Neural crest cell (in vitro differentiated cells): ENCODE measurements around the gene SLMAP. TPM values are rescaled to one million over a fixed set of nuclear protein-coding genes. Genes with fewer than 3 reads are reported as not detected.

Experiments
- DNase-seq: peaks from one replicate; pipeline ENCODE4 v3.0.0; 2021; ENCODE audit warnings: low read depth, mixed read lengths, low spot score
- H3K27ac Mint-ChIP-seq: one replicate; pipeline ENCODE4 v1.8.0; 2021; ENCODE audit warnings: mild to moderate bottlenecking, mixed read lengths; ENCODE audit not compliant: unreplicated experiment
- H3K27me3 Mint-ChIP-seq: 2 replicates; pipeline ENCODE4 v1.8.0; 2021; ENCODE audit warnings: low read depth, mild to moderate bottlenecking, mixed read lengths
- H3K36me3 Mint-ChIP-seq: 2 replicates; pipeline ENCODE4 v1.8.0; 2021; ENCODE audit warnings: low read depth, mild to moderate bottlenecking, mixed read lengths
- H3K4me1 Mint-ChIP-seq: 2 replicates; pipeline ENCODE4 v1.8.0; 2021; ENCODE audit warnings: mixed read lengths
- H3K4me3 Mint-ChIP-seq: one replicate; pipeline ENCODE4 v1.8.0; 2021; ENCODE audit warnings: mild to moderate bottlenecking, mixed read lengths
- H3K9me3 Mint-ChIP-seq: 2 replicates; pipeline ENCODE4 v1.8.0; 2021; ENCODE audit warnings: mixed read lengths
- CTCF ChIP-seq: fragments of 200-600 bp; sonication (generic); conservative IDR thresholded peaks from 2 replicates; pipeline ENCODE4 v1.5.0; 2021; ENCODE audit warnings: antibody characterized with exemption, mild to moderate bottlenecking
- total RNA-seq: library from RNA; stranded (reverse); gene quantifications from 2 replicates; pipeline ENCODE4 v1.2.1, GENCODE V29; 2021

The SLMAP gene
- total RNA-seq, 1 donor from 2014 or later = 45.7 TPM

- Mint-ChIP-seq H3K27ac (no peak overlapping the region), H3K27me3 (no peaks in the 10 kb centered on the region), H3K4me1 (no peaks in the 10 kb centered on the region), H3K9me3 (no peaks in the 10 kb centered on the region), H3K36me3 (no peaks in the 10 kb centered on the region), H3K4me3 (no peak overlapping the region)
- DNase-seq = no peak
- no peak for TF ChIP-seq CTCF
Observed at GRCh38 chr3:57793737-57794187, 37.7 kb downstream of the SLMAP start.

- H3K27me3 Mint-ChIP-seq = no peaks in the 10 kb centered on the region
- H3K36me3 Mint-ChIP-seq = no peaks in the 10 kb centered on the region
- H3K4me3 Mint-ChIP-seq = no peak overlapping the region
- H3K27ac Mint-ChIP-seq = no peak overlapping the region
- no peak for TF ChIP-seq CTCF
- DNase-seq = no peak
- H3K4me1 Mint-ChIP-seq = no peaks in the 10 kb centered on the region
- no peaks in the 10 kb centered on the region for H3K9me3 Mint-ChIP-seq
Observed at GRCh38 chr3:57794501-57794900, 38.4 kb downstream of the SLMAP start.

- no peaks in the 10 kb centered on the region for H3K9me3 Mint-ChIP-seq
- no peak for TF ChIP-seq CTCF
- no peak for DNase-seq
- H3K36me3 Mint-ChIP-seq = no peaks in the 10 kb centered on the region
- H3K4me1 Mint-ChIP-seq = no peaks in the 10 kb centered on the region
- no peak overlapping the region for H3K4me3 Mint-ChIP-seq
- no peak overlapping the region for H3K27ac Mint-ChIP-seq
- H3K27me3 Mint-ChIP-seq = no peaks in the 10 kb centered on the region
Observed at GRCh38 chr3:57794951-57795350, 38.8 kb downstream of the SLMAP start.

- H3K27ac Mint-ChIP-seq = no peak overlapping the region
- no peaks in the 10 kb centered on the region for H3K9me3 Mint-ChIP-seq
- H3K4me3 Mint-ChIP-seq = no peak overlapping the region
- H3K36me3 Mint-ChIP-seq = no peaks in the 10 kb centered on the region
- H3K4me1 Mint-ChIP-seq = no peaks in the 10 kb centered on the region
- no peak for DNase-seq
- no peak for TF ChIP-seq CTCF
- H3K27me3 Mint-ChIP-seq = no peaks in the 10 kb centered on the region
Observed at GRCh38 chr3:57796261-57796660, 40.2 kb downstream of the SLMAP start.

GRCh38 chr3:57797701-57798487 is 41.8 kb downstream of the SLMAP start:
- Mint-ChIP-seq H3K9me3 (no peaks in the 10 kb centered on the region), H3K4me1 (no peaks in the 10 kb centered on the region), H3K27ac (no peak overlapping the region), H3K27me3 (no peaks in the 10 kb centered on the region), H3K4me3 (no peak overlapping the region), H3K36me3 (no peaks in the 10 kb centered on the region)
- DNase-seq = no peak
- TF ChIP-seq CTCF = no peak
